Measurements from ENCODE around the gene OPA3.

OPA3 gene

GRCh38 chr19:45592366-45592765, 7.8 kb upstream of the OPA3 start:
- no peaks in the 10 kb centered on the region for H3K27me3 ChIP-seq (replicated peaks; ENCODE audit: control insufficient read depth, insufficient read depth, low read length)
- no peak for TF ChIP-seq CTCF (IDR thresholded peaks at IDR 0.05; ENCODE audit: insufficient read depth, low read length, poor library complexity, severe bottlenecking)
- H3K4me3 ChIP-seq (replicated peaks; ENCODE audit: low read depth, low read length): no peak overlapping the region
- DNase-seq (ENCODE audit: extremely low read depth, insufficient read length): no peak
- H3K36me3 ChIP-seq (ENCODE audit: control insufficient read depth, insufficient read depth, low read length): no peaks in the 10 kb centered on the region

GRCh38 chr19:45591638-45592005, 7.0 kb upstream of the OPA3 start:
- DNase-seq (ENCODE audit: extremely low read depth, insufficient read length): no peak
- H3K27me3 ChIP-seq (replicated peaks; ENCODE audit: control insufficient read depth, insufficient read depth, low read length): no peaks in the 10 kb centered on the region
- no peak overlapping the region for H3K4me3 ChIP-seq (replicated peaks; ENCODE audit: low read depth, low read length)
- TF ChIP-seq CTCF (IDR thresholded peaks at IDR 0.05; ENCODE audit: insufficient read depth, low read length, poor library complexity, severe bottlenecking): no peak
- H3K36me3 ChIP-seq (ENCODE audit: control insufficient read depth, insufficient read depth, low read length): no peaks in the 10 kb centered on the region

- H3K27me3 ChIP-seq (replicated peaks; ENCODE audit: control insufficient read depth, insufficient read depth, low read length): no peaks in the 10 kb centered on the region
These were observed 6.5 kb upstream of the OPA3 start for GRCh38 chr19:45591004-45591637.

GRCh38 chr19:45590300-45591003, 5.8 kb upstream of the OPA3 start:
- Histone ChIP-seq H3K27me3 (replicated peaks; ENCODE audit: control insufficient read depth, insufficient read depth, low read length) (no peaks in the 10 kb centered on the region), H3K36me3 (ENCODE audit: control insufficient read depth, insufficient read depth, low read length) (no peaks in the 10 kb centered on the region), H3K4me3 (replicated peaks; ENCODE audit: low read depth, low read length) (no peak overlapping the region)
- no peak for DNase-seq (ENCODE audit: extremely low read depth, insufficient read length)
- no peak for TF ChIP-seq CTCF (IDR thresholded peaks at IDR 0.05; ENCODE audit: insufficient read depth, low read length, poor library complexity, severe bottlenecking)

More at GRCh38 chr19:45591004-45591637, 6.5 kb upstream of the OPA3 start:
- TF ChIP-seq CTCF (IDR thresholded peaks at IDR 0.05; ENCODE audit: insufficient read depth, low read length, poor library complexity, severe bottlenecking): peak; percentile 82
- DNase-seq (ENCODE audit: extremely low read depth, insufficient read length): peak; percentile 68
- H3K36me3 ChIP-seq (ENCODE audit: control insufficient read depth, insufficient read depth, low read length): no peaks in the 10 kb centered on the region
- no peak overlapping the region for H3K4me3 ChIP-seq (replicated peaks; ENCODE audit: low read depth, low read length)

- Histone ChIP-seq H3K27me3 (replicated peaks; ENCODE audit: control insufficient read depth, insufficient read depth, low read length) (no peaks in the 10 kb centered on the region), H3K4me3 (replicated peaks; ENCODE audit: low read depth, low read length) (no peak overlapping the region), H3K36me3 (ENCODE audit: control insufficient read depth, insufficient read depth, low read length) (no peaks in the 10 kb centered on the region)
- no peak for DNase-seq (ENCODE audit: extremely low read depth, insufficient read length)
- TF ChIP-seq CTCF (IDR thresholded peaks at IDR 0.05; ENCODE audit: insufficient read depth, low read length, poor library complexity, severe bottlenecking): no peak
These were observed 5.2 kb upstream of the OPA3 start for GRCh38 chr19:45589768-45590167.
